ENCODE measurements around the gene CACNB4. TPM values are rescaled to one million over a fixed set of nuclear protein-coding genes. Genes with fewer than 3 reads are reported as not detected.
"Not testable (repeated sequence)": the region's sequence is repeated elsewhere in the genome, so short reads cannot be mapped to it uniquely, and the experiment has no call there.

CACNB4 gene
- total RNA-seq, 2 donors from 2014 or later = 5.6 to 13.8 TPM

DNA sequence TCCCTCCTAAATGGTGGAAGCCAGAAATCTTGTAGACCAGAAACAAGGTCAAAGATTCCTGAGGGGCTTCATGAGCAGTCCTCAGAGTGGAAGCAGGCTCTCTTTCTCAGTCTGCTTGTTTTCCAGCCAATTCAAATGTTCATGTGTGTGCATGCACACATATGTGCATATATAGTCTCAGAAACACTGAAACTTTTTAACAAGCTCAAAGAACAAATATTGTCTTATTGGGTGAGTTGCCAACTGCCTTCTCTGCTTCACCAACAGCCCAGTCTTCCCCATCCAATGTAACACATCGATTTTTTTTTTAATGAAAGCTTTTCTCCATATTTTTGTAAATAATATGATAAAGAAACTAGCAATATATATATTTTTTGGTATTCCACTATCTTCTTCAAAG is 3.7 kb downstream of the CACNB4 start:
- Histone ChIP-seq H3K4me1 (ENCODE audit: control insufficient read depth in 1 of 2, low read depth in 2 of 2) (peaks cover 3 to 10% of the 10 kb centered on the region in 2 donors), H3K27ac (no peak overlapping the region), H3K4me3 (no peak overlapping the region), H3K9me3 (no peaks in the 10 kb centered on the region), H3K36me3 (no peaks in the 10 kb centered on the region), H3K27me3 (replicated peaks; ENCODE audit: insufficient read depth) (no peaks in the 10 kb centered on the region)
- ATAC-seq (ENCODE audit: insufficient number of reproducible peaks, low FRiP score, low read depth) (no peak), DNase-seq (ENCODE audit: low spot score) (no peak)
- TF ChIP-seq, protein P1, sequence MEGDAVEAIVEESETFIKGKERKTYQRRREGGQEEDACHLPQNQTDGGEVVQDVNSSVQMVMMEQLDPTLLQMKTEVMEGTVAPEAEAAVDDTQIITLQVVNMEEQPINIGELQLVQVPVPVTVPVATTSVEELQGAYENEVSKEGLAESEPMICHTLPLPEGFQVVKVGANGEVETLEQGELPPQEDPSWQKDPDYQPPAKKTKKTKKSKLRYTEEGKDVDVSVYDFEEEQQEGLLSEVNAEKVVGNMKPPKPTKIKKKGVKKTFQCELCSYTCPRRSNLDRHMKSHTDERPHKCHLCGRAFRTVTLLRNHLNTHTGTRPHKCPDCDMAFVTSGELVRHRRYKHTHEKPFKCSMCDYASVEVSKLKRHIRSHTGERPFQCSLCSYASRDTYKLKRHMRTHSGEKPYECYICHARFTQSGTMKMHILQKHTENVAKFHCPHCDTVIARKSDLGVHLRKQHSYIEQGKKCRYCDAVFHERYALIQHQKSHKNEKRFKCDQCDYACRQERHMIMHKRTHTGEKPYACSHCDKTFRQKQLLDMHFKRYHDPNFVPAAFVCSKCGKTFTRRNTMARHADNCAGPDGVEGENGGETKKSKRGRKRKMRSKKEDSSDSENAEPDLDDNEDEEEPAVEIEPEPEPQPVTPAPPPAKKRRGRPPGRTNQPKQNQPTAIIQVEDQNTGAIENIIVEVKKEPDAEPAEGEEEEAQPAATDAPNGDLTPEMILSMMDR (IDR thresholded peaks at IDR 0.05) = no peak

DNA sequence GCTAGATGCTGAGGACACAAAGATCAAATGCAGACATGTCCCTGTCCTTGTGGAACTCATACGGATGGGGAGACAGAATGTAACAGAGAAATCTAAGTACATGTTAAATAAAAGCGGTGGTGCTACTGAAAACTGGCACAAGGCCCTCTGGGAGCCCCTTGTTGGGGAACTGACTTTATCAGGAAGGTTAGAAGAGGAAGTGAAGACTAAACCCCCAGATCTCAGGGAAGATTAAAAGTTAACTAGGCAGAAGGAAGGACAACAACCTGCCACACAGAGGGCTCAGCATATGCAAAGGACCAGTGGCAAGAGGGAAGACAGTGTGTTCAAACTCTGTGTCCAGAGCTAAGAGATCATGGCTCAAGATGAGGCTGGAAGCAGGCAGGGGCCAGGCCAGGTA is 4.8 kb downstream of the CACNB4 start:
- Histone ChIP-seq H3K27me3 (replicated peaks; ENCODE audit: insufficient read depth) (no peaks in the 10 kb centered on the region), H3K9me3 (no peaks in the 10 kb centered on the region), H3K27ac (no peak overlapping the region), H3K4me3 (no peak overlapping the region), H3K36me3 (no peaks in the 10 kb centered on the region), H3K4me1 (ENCODE audit: control insufficient read depth in 1 of 2, low read depth in 2 of 2) (no peaks in the 10 kb centered on the region)
- no peak for ATAC-seq (ENCODE audit: insufficient number of reproducible peaks, low FRiP score, low read depth)
- DNase-seq (ENCODE audit: low spot score) = no peak
- TF ChIP-seq, protein P1 (IDR thresholded peaks at IDR 0.05) = no peak

DNA sequence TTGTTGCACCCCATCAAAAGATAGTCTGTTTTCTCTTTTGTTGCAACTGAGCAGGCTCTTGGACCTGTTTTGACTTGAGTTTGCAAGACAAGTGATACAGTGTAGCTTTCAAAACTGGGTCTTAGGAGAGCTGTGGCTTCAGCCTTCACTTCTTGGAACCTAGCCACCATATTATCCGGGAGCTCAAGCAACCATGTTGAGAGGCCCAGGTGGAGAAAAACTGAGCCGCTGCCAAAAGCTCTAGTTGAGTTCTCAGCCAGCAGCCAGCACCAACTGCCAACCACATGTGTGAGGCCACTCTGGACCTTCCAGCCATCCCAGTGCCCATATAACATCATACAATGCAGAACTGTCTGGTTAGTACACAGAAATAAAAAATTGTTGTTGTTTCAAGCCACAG is 5.4 kb downstream of the CACNB4 start:
- Histone ChIP-seq H3K9me3 (no peaks in the 10 kb centered on the region), H3K4me3 (no peak overlapping the region), H3K4me1 (ENCODE audit: control insufficient read depth in 1 of 2, low read depth in 2 of 2) (no peaks in the 10 kb centered on the region), H3K27me3 (replicated peaks; ENCODE audit: insufficient read depth) (no peaks in the 10 kb centered on the region), H3K36me3 (no peaks in the 10 kb centered on the region), H3K27ac (no peak overlapping the region)
- TF ChIP-seq, protein P1 (IDR thresholded peaks at IDR 0.05) = no peak
- no peak for DNase-seq (ENCODE audit: low spot score)
- no peak for ATAC-seq (ENCODE audit: insufficient number of reproducible peaks, low FRiP score, low read depth)

DNA sequence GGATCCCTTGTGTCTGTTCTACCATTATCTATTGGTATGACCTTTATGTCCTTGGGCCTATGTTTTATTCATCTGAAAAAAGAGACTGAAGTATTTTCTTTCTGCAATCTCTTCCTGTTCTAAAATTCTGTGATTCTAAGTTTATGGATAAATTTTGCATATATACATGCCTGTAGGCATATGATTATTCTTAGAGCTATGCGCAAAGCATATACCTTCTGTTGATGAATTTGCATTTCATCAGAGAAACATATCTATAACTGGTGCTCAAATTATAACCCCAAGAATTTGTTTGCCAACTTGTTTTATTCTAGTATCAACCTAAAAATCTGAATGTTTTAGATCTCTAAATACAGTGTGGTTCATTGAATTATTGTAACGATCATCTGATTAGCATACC is 6.7 kb downstream of the CACNB4 start:
- Histone ChIP-seq H3K4me1 (ENCODE audit: control insufficient read depth in 1 of 2, low read depth in 2 of 2) (no peaks in the 10 kb centered on the region), H3K36me3 (no peaks in the 10 kb centered on the region), H3K27ac (no peak overlapping the region), H3K9me3 (no peaks in the 10 kb centered on the region), H3K27me3 (replicated peaks; ENCODE audit: insufficient read depth) (no peaks in the 10 kb centered on the region), H3K4me3 (no peak overlapping the region)
- ATAC-seq (ENCODE audit: insufficient number of reproducible peaks, low FRiP score, low read depth) (no peak), DNase-seq (ENCODE audit: low spot score) (no peak)
- TF ChIP-seq, protein P1 (IDR thresholded peaks at IDR 0.05) = no peak

DNA sequence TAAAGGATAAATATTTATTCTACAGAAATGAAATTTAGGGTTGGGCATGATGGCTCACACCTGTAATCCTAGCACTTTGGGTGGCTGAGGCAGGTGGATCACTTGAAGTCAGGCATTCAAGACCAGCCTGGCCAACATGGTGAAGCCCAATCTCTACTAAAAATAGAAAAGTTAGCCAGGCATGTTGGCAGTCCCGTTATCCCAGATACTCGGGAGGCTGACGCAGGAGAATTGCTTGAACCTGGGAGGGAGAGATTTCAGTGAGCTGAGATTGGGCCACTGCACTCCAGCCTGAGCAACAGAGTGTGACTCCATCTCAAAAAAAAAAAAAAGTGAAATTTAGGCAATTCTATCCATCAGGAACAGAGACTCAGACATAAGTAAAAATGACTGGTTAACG is 8.1 kb downstream of the CACNB4 start:
- not testable (repeated sequence) for H3K36me3 ChIP-seq; H3K27ac ChIP-seq; DNase-seq (ENCODE audit: low spot score); H3K4me1 ChIP-seq (ENCODE audit: control insufficient read depth in 1 of 2, low read depth in 2 of 2); ATAC-seq (ENCODE audit: insufficient number of reproducible peaks, low FRiP score, low read depth); H3K27me3 ChIP-seq (replicated peaks; ENCODE audit: insufficient read depth); H3K4me3 ChIP-seq; H3K9me3 ChIP-seq

DNA sequence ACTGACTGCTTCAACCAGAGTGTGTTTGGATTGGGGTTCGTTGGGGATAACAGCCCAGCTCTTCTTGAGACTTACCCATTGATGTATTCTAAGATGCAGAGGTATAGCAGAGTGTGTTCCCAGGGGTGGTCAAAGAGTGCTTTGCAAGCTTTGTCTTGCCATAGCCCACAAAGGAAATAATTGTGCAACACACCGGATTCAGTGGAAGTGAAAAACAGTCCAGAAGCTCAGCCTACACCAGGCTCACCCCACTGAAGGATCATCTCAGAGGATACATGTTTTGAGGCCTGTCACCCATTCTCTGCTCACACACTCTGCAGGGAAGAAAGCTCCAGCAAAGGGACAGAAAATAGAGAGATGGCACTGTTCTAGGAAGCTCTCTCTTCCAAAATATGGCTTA is 9.6 kb downstream of the CACNB4 start:
- Histone ChIP-seq H3K4me3 (no peak overlapping the region), H3K36me3 (no peaks in the 10 kb centered on the region), H3K9me3 (no peaks in the 10 kb centered on the region), H3K27ac (no peak overlapping the region), H3K4me1 (ENCODE audit: control insufficient read depth in 1 of 2, low read depth in 2 of 2) (no peaks in the 10 kb centered on the region), H3K27me3 (replicated peaks; ENCODE audit: insufficient read depth) (no peaks in the 10 kb centered on the region)
- TF ChIP-seq, protein P1 (IDR thresholded peaks at IDR 0.05) = no peak
- ATAC-seq (ENCODE audit: insufficient number of reproducible peaks, low FRiP score, low read depth) (no peak), DNase-seq (ENCODE audit: low spot score) (no peak)
